ENCODE results near the gene COL28A1.
"Not testable (repeated sequence)": the region's sequence is repeated elsewhere in the genome, so short reads cannot be mapped to it uniquely, and the experiment has no call there.

COL28A1 gene

DNA sequence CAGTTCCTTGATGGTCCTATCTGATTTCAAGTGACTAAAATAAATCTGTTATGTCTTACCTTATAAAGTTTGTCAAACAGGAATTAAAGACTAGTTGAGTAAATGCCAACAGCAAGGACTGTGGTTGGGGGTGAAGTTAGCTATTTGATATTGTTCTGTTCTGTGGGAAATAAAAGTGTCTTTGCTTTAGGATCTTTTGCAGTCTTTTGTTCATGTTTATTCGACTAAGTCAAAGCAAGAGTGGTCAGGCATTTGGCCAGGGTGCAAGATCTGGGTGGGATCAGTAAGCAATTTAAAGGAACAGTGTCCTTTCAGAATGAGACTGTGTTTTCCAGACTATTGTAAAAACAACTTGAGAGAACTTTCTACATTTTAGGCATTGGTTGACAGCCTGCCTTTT, at the start of gene COL28A1:
Gene COL28A1 (minus strand): TSS at position 183 of the 400 bp plus-strand sequence. CDS start 2,998 bp downstream, outside the sequence.
- no peak for DNase-seq

DNA sequence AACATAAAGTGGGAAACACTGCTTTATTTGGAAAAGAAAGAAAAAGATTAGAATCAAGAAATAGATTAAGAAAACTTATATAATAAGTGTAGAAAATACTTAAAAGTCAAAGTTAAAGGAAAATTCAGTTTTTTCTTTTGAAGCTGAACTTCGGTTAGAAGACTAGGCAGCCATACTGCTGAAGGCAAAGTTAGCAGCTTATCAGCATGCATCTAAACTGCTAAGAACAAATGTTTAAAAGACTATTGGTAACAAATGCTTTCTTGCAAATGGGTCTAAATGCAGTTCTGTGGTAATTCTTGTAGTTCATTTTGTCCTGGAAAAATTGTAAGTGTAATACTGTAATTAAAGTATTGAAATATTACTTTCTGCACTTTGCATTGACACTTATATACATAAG, 49.0 kb upstream of the COL28A1 start:
- DNase-seq: no peak

DNA sequence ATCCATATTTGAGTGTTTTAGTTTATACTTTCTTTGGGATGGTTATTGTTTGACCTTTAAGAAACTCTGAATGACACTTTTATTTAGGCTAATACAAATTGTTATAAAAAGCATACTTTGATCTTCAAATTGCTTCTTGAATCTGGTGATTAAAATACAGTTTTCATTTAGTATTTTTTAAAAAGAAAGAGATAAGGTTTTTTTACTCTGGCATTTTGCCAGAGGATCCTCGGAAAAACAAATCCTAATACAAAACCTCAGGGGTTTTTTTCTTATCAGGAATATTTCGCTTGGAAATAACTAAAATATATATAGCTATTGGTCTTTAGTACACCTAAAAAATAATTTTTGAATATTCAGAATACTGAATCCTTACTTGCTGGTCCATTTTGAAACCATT, 48.1 kb upstream of the COL28A1 start:
- no peak for DNase-seq

DNA sequence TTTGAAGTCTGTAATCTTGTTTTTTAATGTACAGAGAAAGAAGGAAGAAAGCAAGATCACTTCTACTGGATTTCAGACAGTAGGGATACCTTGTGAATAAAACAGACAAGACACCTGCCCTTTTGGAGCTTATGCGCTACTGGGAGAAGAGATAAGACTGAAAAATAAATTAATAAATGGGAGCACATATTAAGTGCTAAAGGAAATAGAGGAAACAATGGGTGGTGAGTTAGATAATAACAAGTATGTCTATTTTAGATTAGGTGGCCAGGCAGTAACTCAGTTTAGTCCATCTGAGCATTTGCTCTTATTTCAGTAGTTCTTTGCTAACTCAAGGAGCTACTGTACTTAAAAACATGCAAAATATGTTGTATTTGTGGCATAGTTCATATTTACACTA, 46.9 kb upstream of the COL28A1 start:
- no peak for DNase-seq

DNA sequence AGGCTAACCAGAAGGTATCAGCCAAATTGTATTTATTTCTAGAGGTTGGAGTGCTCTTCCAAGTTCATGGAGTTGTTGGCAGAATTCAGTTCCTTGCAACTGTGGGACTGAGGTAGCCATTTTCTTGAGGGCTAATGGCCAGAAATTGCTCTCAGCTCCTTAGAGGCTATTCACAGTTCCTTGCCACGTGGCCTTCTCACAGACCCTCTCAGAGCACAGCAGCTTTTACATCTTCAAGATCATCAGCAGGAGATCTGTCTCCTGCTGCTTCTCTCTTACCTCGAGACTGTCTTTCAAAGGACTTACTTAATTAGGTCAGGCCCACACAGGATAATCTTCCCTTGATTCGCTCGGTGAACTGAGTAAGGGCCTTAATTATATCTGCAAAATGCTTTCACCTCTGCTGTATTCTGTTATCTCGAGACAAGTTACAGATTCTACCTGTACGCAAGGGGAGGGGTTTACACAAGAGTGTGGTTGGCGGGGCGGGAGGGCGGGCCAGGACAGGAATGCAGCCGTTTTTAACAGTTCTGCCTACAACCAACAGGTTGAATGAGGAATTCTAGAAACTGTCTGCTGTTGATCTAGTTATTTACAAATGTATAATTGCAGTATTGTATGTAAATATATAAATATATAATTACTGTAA, 46.0 kb upstream of the COL28A1 start:
- no peak for DNase-seq

DNA sequence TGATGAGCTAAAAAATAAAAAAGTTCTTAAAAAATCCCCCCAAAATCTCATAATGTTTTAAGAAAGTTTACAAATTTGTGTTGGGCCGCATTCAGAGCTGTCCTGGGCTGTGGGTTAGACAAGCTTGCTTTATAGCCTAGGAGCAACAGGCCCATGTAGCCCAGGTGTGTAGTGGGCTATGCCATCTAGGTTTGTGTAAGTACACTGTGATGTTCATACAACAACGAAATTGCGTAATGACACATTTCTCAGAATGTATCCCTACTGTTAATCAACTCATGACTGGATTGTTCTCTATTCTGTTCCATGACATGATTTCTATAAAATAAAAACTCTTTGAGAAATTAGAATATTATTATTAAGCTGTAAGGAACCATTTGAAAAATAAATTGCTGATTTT, 44.0 kb upstream of the COL28A1 start:
- DNase-seq: no peak

DNA sequence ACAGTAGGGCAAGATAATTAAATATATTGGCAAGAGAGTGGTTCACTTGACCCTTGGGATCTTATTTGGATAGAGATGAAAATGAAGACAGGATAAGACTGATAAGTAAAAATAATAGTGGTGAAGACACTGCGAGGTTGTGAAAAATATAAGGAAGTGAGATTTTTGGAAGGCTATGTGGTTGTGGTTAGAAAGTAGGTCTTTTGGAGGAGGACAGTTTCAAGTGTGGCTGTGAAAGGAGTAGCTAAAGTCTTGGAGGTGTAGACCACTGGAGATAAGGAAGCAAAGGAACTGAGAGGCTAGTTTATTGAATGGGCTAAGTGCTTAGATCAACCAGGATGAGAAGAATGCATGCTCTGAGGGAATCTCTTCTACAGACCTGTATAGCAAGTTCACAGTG, 42.2 kb upstream of the COL28A1 start:
- DNase-seq: no peak

DNA sequence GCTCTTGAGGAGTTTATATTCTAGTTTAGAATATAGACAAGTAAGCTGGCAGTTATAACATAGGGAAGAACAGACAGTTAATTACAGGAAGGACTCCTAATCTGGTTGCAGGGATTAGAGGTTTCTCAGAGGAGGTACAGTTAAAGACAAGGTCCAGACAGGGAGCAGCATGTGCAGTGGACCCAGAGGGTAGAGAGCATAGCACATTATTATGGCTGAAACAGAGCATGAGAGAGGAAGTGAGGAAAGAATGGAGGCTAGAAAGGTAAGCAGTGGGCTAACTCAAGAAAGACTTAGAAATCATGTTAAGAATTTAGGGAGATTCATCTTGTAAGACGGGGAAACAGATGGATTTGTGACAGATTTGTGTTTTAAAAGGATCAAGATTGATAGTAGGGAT, 40.7 kb upstream of the COL28A1 start:
- DNase-seq: no peak

DNA sequence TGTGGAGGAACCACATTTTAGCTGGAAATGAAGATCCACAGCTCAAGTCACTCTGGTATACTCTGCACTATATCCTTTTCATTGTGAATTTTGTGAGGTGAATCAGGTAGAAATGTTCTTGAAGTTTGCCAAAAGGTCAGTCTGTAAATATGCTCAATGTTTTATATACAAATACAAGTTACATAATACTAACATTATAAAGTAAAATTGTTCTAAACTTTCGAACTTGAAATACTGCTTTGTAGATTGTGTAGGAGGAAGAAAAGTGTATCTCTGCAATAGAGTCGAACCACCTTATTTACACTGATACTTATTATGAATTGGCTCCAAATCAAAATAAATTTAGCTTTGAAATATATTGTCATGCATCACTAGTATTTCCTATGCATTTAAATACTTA, 38.0 kb upstream of the COL28A1 start:
- DNase-seq: no peak

DNA sequence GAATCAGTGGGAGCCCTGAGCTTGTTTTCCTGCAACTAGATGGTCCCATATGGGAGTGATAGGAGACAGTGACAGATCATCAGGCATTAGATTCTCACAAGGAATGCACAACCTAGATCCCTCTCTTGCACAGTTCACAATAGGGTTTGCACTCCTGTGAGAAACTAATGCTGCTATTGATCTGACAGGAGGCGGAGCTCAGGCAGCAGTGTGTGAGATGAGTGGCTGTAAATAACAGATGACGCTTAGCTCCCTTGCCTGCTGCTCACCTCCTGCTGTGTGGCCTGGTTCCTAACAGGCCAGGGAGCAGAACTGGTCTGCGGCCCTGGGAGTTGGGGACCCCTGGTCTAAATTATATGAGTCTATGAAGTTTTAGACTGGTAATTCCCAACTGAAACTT, 34.9 kb upstream of the COL28A1 start:
- DNase-seq: no peak

DNA sequence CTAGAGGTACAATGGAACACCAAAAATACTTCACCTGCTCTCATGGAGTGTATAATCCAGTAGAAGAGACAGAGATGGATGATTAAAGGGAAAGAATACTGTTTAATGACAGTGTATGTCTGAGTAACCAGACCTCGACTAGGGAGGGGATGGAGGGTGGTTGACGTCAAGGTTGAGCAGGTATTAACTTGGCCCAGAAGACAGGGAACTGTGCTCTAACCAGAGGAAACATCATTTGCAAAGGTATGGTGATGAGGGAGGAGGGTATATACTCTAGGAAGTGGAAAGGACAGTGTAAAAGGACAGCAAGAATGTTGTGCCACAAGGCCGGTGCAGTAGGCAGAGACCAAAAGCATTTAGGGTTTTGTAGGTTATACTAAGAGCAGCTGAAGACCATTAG, 33.9 kb upstream of the COL28A1 start:
- peak in 1 of 2 donors; percentile 10 for DNase-seq

DNA sequence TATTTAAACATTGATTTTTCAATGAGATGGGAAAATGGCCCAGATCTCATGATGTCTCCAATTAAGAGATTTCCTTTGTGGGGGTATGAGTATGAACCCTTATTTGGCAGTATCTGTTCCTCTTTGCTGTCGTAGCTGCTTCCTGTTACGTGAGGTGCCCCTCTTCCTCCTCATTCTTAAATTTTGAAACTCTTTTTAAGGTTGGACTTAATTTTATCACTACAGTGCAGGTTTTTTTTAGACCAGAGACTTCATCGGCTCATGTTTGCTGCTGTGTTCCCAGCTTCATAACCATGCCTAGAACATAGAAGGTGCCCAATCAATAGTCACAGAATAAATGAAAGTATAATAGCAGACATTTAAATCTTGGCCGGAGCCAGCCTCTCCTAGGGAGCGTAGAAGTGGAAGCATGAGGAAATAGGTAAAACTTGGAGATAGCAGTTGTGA, 33.4 kb upstream of the COL28A1 start:
- DNase-seq: peak; percentile 49 to 50

DNA sequence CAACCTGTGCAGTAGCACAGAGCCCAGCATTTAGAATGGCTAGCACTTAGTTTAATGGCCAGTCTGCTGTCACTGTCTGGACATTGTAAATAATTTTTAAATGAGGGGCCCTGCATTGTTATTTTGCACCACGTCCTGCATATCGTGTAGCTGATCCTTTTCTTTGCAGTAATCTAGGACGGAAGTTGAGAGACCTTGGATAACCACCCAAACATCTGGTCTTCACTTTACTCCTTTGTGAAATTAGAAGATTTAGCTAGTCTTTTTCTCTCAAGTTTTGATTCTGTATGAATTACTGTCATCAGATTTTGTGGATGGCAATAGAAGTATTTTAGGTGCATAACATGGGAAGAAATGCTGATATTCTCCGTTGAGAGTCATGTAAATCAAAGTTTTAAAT, 32.9 kb upstream of the COL28A1 start:
- DNase-seq: no peak

DNA sequence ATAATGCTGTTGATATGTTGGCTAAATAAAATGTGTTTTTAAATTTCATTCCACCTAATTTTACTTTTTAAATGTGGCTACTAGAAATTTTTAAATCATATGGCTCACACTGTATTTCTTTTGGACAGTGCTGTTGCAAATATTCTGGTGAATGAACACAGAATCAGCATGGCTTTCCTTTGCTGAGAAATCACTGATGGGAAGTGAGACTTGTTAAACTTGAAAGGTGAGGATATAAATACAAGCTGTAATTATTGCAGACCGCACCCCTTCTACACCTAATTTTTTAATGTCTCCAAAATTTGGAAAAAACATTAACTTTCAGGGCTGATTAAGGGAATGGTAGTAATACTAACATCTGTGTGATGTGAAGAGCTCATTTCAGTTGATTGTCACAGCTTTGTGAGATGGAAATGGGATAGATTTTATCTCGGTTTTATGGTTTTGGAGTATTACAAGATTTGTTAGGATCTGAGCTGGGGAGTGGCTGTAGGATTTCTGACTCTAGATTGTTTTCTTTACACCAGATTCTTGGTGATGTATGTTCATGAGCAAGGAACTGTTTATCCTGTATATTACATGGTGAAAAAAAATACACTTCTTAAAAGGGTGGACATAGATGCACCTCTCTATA, 32.3 kb upstream of the COL28A1 start:
- no peak for DNase-seq

DNA sequence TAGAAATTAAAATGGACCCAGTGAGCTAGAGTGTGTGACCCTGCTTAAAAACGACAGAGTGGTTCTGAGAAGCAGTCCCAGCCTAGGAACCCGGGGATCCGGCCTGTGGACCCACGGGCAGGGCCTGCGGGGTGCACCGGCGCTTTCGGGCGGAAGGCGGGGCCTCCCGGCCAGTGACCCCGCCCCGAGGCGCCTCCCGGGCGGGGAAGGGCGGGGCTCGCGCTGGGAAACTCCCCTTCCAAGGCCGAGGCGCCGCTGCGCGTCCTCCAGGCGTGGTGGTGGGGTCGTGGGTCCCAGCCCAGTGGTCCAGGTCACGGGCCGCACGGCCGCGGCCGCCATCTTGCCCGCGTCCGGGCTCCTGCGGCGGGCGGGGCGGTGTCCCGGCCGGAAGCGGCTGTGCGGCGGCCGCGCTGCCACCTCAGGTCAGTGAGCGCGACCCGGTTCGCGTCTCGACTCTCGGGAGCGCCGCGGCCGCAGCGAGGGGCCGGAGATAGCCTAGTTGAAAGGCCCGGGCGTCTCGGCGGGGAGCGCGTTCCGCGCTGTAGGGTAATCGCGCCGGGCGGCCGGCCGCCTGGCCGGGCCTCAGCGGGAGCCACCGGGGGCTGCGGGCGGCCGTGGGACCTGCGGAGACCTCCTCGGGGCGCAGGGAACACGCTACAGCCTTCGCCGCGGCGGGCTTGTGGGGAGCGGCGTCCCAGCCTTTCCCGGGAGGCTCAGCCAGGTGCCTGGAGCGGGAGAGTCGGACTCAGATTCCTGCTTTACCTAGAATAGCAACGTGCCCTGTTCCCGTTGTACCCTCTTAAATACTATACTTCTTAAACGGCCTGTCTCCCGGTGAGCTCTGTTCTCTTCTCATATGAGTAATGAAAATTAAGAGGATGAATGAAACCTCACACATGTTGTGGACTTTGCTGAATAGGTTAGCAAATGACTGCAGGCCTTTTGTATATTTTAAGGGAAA, 31.3 kb upstream of the COL28A1 start, which contains the start of gene MIOS:
Gene MIOS (plus strand): TSS at position 234 of the 961 bp plus-strand sequence. CDS start 5,592 bp downstream, outside the sequence.
- peak; percentile 87 to 88 for DNase-seq

DNA sequence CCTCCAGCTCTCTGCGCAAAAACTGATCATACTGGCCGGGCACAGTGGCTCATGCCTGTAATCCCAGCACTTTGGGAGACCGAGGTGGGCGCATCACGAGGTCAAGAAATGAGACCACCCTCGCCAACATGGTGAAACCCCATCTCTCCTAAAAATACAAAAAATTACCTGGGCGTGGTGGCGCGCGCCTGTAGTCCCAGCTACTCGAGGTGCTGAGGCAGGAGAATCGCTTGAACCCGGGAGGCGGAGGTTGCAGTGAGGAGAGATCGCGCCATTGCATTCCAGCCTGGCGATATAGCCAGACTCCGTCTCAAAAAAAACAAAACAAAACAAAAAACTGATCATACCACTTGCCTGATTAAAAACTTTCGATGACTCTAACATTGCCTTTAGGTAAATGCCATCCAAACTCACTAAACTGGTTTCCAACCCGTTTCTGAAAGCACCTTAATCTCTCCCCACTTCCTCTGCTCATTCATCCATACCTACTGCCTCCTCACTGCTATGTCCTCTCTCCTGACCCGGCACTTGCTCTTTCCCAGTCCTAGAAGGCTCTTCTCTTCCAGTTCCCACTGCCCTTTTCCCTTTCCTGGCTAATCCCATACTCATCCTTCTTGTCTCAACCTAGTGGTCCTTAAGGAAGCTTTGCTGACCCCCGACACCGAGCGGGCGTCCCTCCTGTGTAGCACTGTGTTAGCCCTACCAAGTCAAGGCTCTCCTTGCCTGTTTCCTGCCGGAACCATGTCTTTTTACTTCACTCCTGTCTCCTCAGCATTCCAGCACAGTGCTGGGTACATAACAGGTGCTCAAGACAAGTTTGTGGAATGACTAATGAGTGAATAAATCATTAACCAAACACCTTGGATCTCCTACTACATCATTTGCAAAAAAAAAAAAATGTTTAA, 30.3 kb upstream of the COL28A1 start:
- DNase-seq: no peak

DNA sequence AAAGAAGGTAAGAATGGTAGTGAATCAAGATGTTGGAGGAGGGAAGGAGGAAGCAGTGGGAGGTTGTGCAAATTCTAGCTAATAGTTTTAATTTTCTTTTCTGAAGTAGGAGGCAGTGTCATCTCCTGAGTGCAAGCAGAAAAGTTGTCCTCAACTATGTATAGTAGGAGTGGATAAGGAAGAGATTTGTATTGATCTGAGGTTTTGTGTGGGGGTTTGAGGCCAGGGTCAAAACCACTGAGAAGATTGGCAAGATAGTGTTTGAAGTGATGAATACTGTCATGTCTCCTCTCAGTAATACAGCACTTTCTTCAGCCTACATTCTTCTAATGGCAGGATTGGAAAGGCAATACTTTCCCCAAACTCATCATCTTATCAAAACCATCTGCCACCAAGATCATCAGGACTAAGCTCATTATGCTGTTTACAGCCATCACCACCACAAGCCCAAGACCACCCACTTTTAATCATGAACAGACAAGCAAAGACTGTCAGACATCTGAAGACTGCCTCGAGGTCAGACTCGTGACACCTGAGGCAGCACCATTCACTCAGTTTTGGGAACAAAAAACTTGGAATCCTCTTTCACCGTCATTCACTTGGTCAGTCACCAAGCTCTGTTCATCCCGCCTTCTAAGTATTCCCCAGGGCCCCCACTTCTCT, 29.5 kb upstream of the COL28A1 start:
- DNase-seq: no peak

DNA sequence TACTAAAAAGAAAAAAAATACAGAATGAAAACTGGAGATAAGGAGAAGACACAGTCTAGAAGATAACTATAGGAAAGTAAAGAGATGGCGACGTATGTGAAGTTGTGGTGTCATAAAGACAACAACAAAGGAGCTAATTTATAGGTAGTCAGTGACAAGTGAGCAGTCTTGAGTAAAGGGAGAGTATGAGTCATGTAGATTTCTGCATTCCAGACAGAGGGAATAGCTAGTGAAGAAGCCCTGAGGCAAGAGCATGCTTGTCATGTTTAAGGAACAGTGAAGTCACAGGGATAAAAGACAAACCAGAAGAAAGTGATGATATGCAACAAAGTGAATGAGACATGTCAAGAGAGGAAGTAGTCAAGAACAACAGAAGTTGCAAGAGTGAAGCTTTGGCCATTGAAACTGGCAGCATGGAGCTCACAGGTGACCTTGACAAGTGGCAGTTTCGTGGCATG, 28.7 kb upstream of the COL28A1 start:
- DNase-seq: no peak

DNA sequence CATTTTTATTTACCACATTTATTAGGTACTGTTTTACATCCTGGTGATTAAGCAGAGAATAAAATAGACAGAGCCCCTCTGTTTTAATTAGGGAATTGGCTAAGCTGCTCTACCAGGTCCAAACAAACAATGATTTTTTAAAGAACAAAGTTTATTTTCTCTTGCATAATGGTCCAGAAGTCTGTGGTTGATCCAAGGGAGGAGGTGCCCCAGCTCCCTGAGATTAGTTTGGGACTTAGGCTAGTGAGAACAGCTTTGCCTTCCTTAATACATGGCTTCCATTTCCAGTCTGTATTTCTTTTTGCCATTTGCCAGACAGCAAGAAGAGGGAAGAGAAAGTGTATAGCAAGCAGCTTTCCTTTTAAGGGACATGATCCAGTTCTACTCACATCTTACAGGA, 28.1 kb upstream of the COL28A1 start:
- no peak for DNase-seq

DNA sequence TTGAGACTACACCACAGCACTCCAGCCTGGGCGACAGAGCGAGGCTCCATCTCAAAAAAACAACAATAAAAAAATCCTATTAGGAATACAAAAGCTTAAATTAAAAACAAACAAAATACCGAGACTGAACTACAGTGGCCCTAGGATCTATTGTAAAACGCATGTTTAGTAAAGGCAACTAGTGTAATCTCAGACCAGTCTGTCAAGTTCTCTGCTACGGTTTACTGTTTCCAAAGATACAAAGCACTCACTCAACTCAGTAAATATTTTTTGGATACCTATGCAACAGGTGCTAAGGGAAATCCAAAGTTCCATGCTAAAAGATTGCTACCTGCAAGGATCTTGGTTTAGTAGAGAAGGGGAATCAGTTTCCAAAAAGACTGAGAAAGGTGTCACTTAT, 27.6 kb upstream of the COL28A1 start:
- DNase-seq: no peak

DNA sequence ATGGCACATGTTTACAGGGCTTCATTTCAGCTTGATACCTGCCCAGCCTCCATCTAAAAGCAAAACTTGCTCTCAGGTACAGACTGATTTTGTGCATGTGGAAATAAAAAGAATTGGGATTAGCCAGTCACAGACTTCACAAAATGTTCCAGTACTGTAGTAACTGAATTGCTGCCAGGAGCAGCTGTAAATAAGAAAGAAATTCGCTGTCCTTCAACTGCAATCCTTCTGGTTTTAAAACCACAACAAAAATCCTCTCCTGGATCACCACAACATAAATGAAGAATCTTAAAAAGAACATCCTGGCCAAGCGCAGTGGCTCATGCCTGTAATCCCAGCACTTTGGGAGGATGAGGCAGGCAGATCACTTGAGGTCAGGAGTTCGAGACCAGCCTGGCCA, 27.1 kb upstream of the COL28A1 start:
- no peak for DNase-seq

DNA sequence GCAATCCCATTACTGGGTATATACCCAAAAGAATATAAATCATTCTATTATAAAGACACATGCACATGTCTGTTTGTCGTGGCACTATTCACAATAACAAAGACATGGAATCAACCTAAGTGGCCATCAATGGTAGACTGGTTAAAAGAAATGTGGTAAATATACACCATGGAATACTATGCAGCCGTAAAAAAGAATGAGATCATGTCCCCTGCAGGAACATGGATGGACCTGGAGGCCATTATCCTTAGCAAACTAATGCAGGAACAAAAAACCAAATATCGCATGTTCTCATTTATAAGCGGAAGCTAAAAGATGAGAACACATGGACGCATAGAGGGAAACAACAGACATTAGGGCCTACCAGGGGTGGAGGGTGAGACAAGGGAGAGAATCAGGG, 25.9 kb upstream of the COL28A1 start:
- not testable (repeated sequence) for DNase-seq
